Uterus (tissue), 4 donors: ENCODE measurements around the gene FABP2. TPM values are rescaled to one million over a fixed set of nuclear protein-coding genes. Genes with fewer than 3 reads are reported as not detected.
"Not testable (repeated sequence)": the region's sequence is repeated elsewhere in the genome, so short reads cannot be mapped to it uniquely, and the experiment has no call there.

ENCODE experiments used
- DNase-seq, 2 donors: peaks; one replicate each; pipeline ENCODE4 v3.0.0-alpha.2; 2019 to 2020
- H3K27ac ChIP-seq, 2 donors: fragments of 200-600 bp; sonication (generic); 1 replicate in 1 of 2; 2 replicates in 1 of 2; pipeline ENCODE4 v1.5.1; 2016 to 2018
- H3K27me3 ChIP-seq, 2 donors: fragments of 200-600 bp; sonication (generic); one replicate each; pipeline ENCODE4 v1.5.1; 2018 to 2019; ENCODE audit warnings: control low read depth in 1 of 2
- H3K36me3 ChIP-seq, 2 donors: fragments of 200-600 bp; sonication (generic); one replicate each; pipeline ENCODE4 v1.5.1; 2019; ENCODE audit warnings: control low read depth in 1 of 2
- H3K4me1 ChIP-seq, 2 donors: fragments of 200-600 bp; sonication (generic); one replicate each; pipeline ENCODE4 v1.5.1; 2018 to 2019; ENCODE audit warnings: control low read depth in 1 of 2
- H3K4me3 ChIP-seq, 2 donors: fragments of 200-600 bp; sonication (generic); 1 replicate in 1 of 2; 2 replicates in 1 of 2; pipeline ENCODE4 v1.5.1; 2018 to 2019; ENCODE audit warnings: mild to moderate bottlenecking in 1 of 2
- H3K9me3 ChIP-seq, 2 donors: fragments of 200-600 bp; sonication (generic); one replicate each; pipeline ENCODE4 v1.5.1; 2019; ENCODE audit warnings: control low read depth in 1 of 2
- CTCF ChIP-seq, 4 experiments: fragments of 200-600 bp in 2 of 4; fragments of 450-650 bp in 2 of 4; sonication (generic) in 2 of 4; IDR thresholded peaks; one replicate each; pipeline ENCODE4 v1.5.1; 2016 to 2019; ENCODE audit warnings: antibody characterized with exemption in 4 of 4, mild to moderate bottlenecking in 2 of 4, moderate library complexity in 1 of 4
- POLR2A ChIP-seq, 2 donors: fragments of 450-650 bp; IDR thresholded peaks; one replicate each; pipeline ENCODE4 v1.6.1; 2016; ENCODE audit warnings: antibody characterized with exemption in 2 of 2, mild to moderate bottlenecking in 1 of 2, moderate library complexity in 1 of 2
- intact Hi-C: fragments of 100-400 bp; cut with DNase I; formaldehyde crosslinking; loops from one replicate; pipeline ENCODE4 v1.15.1; 2023; ENCODE audit warnings: low total_unique reads
- total RNA-seq, 4 donors: library from RNA; depleted of rRNA in 3 of 4; stranded (reverse); fragments of >200 nt in 3 of 4; gene quantifications; one replicate each; pipeline versions ENCODE4 v1.1.0 to v1.2.4, GENCODE V29; 2014 to 2023
- donor health status: DM: yes; HTN: yes; CAD: no.

FABP2 gene
- total RNA-seq, 4 donors from 2014 or later, result not detected

- H3K27ac ChIP-seq, result no peak overlapping the region
- DNase-seq, result no peak
- no peaks in the 10 kb centered on the region for H3K9me3 ChIP-seq
- intact Hi-C loops, result no loop called here
- H3K4me1 ChIP-seq, result peaks cover 0 to 7% of the 10 kb centered on the region in 2 donors
- no peaks in the 10 kb centered on the region for H3K27me3 ChIP-seq
- TF ChIP-seq POLR2A (IDR thresholded peaks at IDR 0.05) (no peak), CTCF (IDR thresholded peaks at IDR 0.05) (no peak)
- H3K4me3 ChIP-seq, result no peak overlapping the region
- H3K36me3 ChIP-seq, result no peaks in the 10 kb centered on the region
Measured at GRCh38 chr4:119290598-119290997, 31.3 kb downstream of the FABP2 start.

- Histone ChIP-seq H3K4me1 (peaks cover 0 to 10% of the 10 kb centered on the region in 2 donors), H3K9me3 (no peaks in the 10 kb centered on the region), H3K27me3 (no peaks in the 10 kb centered on the region), H3K4me3 (no peak overlapping the region), H3K27ac (no peak overlapping the region), H3K36me3 (no peaks in the 10 kb centered on the region)
- intact Hi-C loops, result loop anchor here (5.0 kb wide), 1 partner anchor 307 kb away; no protein-coding TSS in a partner anchor
- no peak for DNase-seq
- no peak for TF ChIP-seq POLR2A (IDR thresholded peaks at IDR 0.05)
Measured at GRCh38 chr4:119289313-119289712, 32.6 kb downstream of the FABP2 start.

- Histone ChIP-seq H3K4me1 (peaks cover 0 to 10% of the 10 kb centered on the region in 2 donors), H3K27ac (peak overlapping the region in 1 of 2 donors; percentile 80), H3K4me3 (no peak overlapping the region), H3K36me3 (no peaks in the 10 kb centered on the region), H3K9me3 (no peaks in the 10 kb centered on the region), H3K27me3 (no peaks in the 10 kb centered on the region)
- TF ChIP-seq POLR2A (IDR thresholded peaks at IDR 0.05) (no peak), CTCF (IDR thresholded peaks at IDR 0.05) (peak; percentile 68 to 73 (median 71))
- intact Hi-C loops, result loop anchor here (5.0 kb wide), 1 partner anchor 304 kb away; no protein-coding TSS in a partner anchor
- DNase-seq, result peak in 1 of 2 donors; percentile 29
Measured at GRCh38 chr4:119286377-119287002, 35.4 kb downstream of the FABP2 start.

- DNase-seq, result no peak
- H3K9me3 ChIP-seq, result no peaks in the 10 kb centered on the region
- intact Hi-C loops, result loop anchor here (5.0 kb wide), 1 partner anchor 303 kb away; no protein-coding TSS in a partner anchor
- peak overlapping the region; percentile 62 to 80 for H3K27ac ChIP-seq
- peak overlapping the region in 1 of 2 donors; percentile 10 for H3K4me3 ChIP-seq
- TF ChIP-seq POLR2A (IDR thresholded peaks at IDR 0.05) (no peak), CTCF (IDR thresholded peaks at IDR 0.05) (peak in 2 of 4 experiments; percentile 8 to 10)
- no peaks in the 10 kb centered on the region for H3K27me3 ChIP-seq
- peaks cover 0 to 10% of the 10 kb centered on the region in 2 donors for H3K4me1 ChIP-seq
- H3K36me3 ChIP-seq, result no peaks in the 10 kb centered on the region
Measured at GRCh38 chr4:119284876-119285780, 36.8 kb downstream of the FABP2 start.

- intact Hi-C loops, result no loop called here
- Histone ChIP-seq H3K9me3 (no peaks in the 10 kb centered on the region), H3K4me1 (peaks cover 0 to 10% of the 10 kb centered on the region in 2 donors), H3K36me3 (no peaks in the 10 kb centered on the region), H3K27ac (no peak overlapping the region), H3K4me3 (no peak overlapping the region), H3K27me3 (no peaks in the 10 kb centered on the region)
- no peak for DNase-seq
- TF ChIP-seq CTCF (IDR thresholded peaks at IDR 0.05) (no peak), POLR2A (IDR thresholded peaks at IDR 0.05) (no peak)
Measured at GRCh38 chr4:119281393-119281792, 40.5 kb downstream of the FABP2 start.

- H3K9me3 ChIP-seq, H3K4me1 ChIP-seq, H3K36me3 ChIP-seq, H3K4me3 ChIP-seq, DNase-seq, H3K27me3 ChIP-seq, intact Hi-C loops, H3K27ac ChIP-seq: not testable (repeated sequence)
Measured at GRCh38 chr4:119279945-119280344, 42.0 kb downstream of the FABP2 start.

- DNase-seq, H3K36me3 ChIP-seq, H3K4me1 ChIP-seq, H3K27ac ChIP-seq, intact Hi-C loops, H3K9me3 ChIP-seq, H3K4me3 ChIP-seq, H3K27me3 ChIP-seq: not testable (repeated sequence)
Measured at GRCh38 chr4:119279541-119279940, 42.4 kb downstream of the FABP2 start.
